ENCODE data around the gene ANKLE2.

The ANKLE2 gene

DNA sequence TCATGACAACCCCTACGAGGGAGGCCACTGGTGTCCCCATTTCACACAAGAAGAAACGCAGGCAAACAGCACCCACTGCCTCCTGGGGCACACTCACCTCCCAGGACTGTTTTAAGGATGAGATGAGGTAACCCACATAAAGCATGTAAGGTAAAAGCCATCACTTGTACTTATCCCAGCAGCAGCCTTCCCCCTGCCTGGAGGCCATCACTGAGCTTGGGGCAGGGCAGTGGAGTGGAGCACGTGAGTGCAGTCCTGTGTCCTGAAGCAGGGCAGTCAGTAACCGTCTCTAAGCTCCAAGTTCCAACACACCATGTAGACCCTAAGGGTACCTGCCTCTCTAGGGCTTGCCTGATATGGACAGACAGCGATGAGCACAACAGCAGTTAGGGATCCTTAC is 76.2 kb downstream of the ANKLE2 start:
- no peak for DNase-seq

DNA sequence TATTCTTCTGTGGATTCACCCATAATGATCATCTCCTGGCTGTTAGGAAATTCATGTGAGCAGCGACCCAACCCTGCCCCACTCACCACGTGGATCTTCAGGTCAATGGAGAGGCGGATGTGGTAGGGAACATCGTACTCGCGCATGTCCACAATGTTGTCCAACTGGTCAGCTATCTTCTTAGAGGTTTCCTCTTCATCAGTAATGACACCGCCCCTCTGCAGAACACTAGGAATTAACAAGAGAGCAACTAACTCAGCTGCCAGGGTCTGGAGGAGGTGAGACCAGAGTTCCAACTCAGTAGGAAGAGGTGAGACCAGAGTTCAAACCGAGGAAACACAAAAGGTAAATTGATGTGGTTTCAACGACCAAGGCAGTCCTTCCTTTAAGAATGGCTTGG is 84.1 kb downstream of the ANKLE2 start:
- DNase-seq: no peak

DNA sequence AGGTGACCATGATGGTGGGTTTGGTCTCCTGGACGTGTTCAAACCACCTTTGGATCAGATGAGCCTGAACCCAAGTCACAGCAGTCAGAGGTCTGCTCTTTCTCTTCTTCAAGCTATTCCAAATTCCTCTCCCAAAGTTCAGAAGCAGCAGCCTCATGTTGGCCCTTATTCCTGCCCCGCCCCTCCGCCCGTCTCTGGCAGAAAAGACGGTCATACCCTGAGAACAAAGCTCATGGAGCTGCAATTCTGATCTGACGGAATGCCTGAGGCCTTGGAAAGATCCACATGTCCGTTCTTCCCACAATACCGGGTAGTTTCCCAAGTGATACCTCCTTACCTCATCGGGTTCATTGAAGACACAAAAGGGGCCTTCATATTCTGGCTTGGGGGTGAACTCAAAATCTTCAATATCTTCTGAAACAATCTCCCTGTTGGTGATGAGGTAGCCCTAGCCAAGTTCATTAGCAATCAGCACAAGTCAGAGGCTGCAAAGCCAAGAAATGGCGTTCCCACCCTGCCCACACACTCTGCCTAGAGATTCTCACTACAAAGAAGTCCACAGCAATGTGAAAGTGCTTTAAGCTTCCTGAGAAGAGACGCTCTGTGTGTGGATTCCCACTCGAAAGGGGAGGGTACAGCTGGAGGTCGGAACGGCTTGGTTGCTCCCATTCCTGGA is 85.7 kb downstream of the ANKLE2 start:
- DNase-seq: no peak

All from activated CD4-positive, CD25-positive, alpha-beta regulatory T cell treated with anti-CD3 and anti-CD28 coated beads, Interleukin-2, amount 50 U/mL, for 72 hours (primary cell).